Liver (tissue), 9 donors: Measurements from ENCODE around the gene PITPNC1. TPM values are rescaled to one million over a fixed set of nuclear protein-coding genes. Genes with fewer than 3 reads are reported as not detected.

ENCODE experiments used
- DNase-seq: peaks from one replicate; pipeline ENCODE4 v3.0.0-alpha.2; 2017; ENCODE audit warnings: low spot score
- H3K27ac ChIP-seq, 2 donors: one replicate each; pipeline ENCODE4 v1.7.0; 2013; ENCODE audit warnings: inconsistent platforms in 2 of 2, low read length in 2 of 2, control low read depth in 1 of 2, low read depth in 1 of 2, mild to moderate bottlenecking in 1 of 2
- H3K27me3 ChIP-seq, 4 donors: one replicate each; pipeline versions ENCODE4 v1.6.1 to v1.7.0; 2013; ENCODE audit warnings: low read length in 3 of 4, inconsistent platforms in 1 of 4, mild to moderate bottlenecking in 1 of 4, moderate library complexity in 1 of 4; ENCODE audit not compliant: control insufficient read depth in 4 of 4, insufficient read depth in 4 of 4
- H3K36me3 ChIP-seq, 4 donors: one replicate each; pipeline versions ENCODE4 v1.6.1 to v1.7.0; 2013; ENCODE audit warnings: low read length in 3 of 4, mild to moderate bottlenecking in 3 of 4, low read depth in 1 of 4, moderate library complexity in 1 of 4; ENCODE audit not compliant: control insufficient read depth in 4 of 4, insufficient read depth in 3 of 4
- H3K4me1 ChIP-seq, 4 donors: one replicate each; pipeline versions ENCODE4 v1.6.1 to v1.7.0; 2013; ENCODE audit warnings: low read length in 3 of 4, mild to moderate bottlenecking in 3 of 4, moderate library complexity in 1 of 4; ENCODE audit not compliant: control insufficient read depth in 4 of 4, insufficient read depth in 4 of 4
- H3K4me3 ChIP-seq, 3 donors: one replicate each; pipeline versions ENCODE4 v1.6.1 to v1.7.0; 2013; ENCODE audit warnings: low read length in 3 of 3, control low read depth in 1 of 3, low read depth in 1 of 3, mild to moderate bottlenecking in 1 of 3
- H3K9ac ChIP-seq, 2 donors: one replicate each; pipeline ENCODE4 v1.7.0; 2013; ENCODE audit warnings: low read length in 2 of 2, mild to moderate bottlenecking in 2 of 2, moderate library complexity in 2 of 2, control low read depth in 1 of 2, low read depth in 1 of 2
- H3K9me3 ChIP-seq, 4 donors: one replicate each; pipeline versions ENCODE4 v1.6.1 to v1.7.0; 2013; ENCODE audit warnings: low read length in 3 of 4; ENCODE audit not compliant: control insufficient read depth in 4 of 4
- EGR1 ChIP-seq, 2 donors: IDR thresholded peaks; 2 replicates each; pipeline ENCODE4 v1.6.1; 2016 to 2018; ENCODE audit warnings: antibody characterized with exemption in 2 of 2, low read depth in 2 of 2
- FOXA1 ChIP-seq: IDR thresholded peaks from 2 replicates; pipeline ENCODE4 v1.6.1; 2016; ENCODE audit warnings: antibody characterized with exemption
- FOXA2 ChIP-seq: IDR thresholded peaks from 2 replicates; pipeline ENCODE4 v1.6.1; 2016; ENCODE audit warnings: antibody characterized with exemption
- GABPA ChIP-seq, 2 donors: IDR thresholded peaks in 1 of 2; conservative IDR thresholded peaks in 1 of 2; 2 replicates each; pipeline ENCODE4 v1.6.1; 2016; ENCODE audit warnings: antibody characterized with exemption in 2 of 2, mild to moderate bottlenecking in 1 of 2, moderate library complexity in 1 of 2
- HNF4A ChIP-seq, 2 donors: conservative IDR thresholded peaks; 2 replicates each; pipeline ENCODE4 v1.6.1; 2016; ENCODE audit warnings: antibody characterized with exemption in 2 of 2, mild to moderate bottlenecking in 2 of 2
- HNF4G ChIP-seq: IDR thresholded peaks from 2 replicates; pipeline ENCODE4 v1.6.1; 2016; ENCODE audit warnings: antibody characterized with exemption
- NR2F2 ChIP-seq: IDR thresholded peaks from 2 replicates; pipeline ENCODE4 v1.6.1; 2016; ENCODE audit warnings: antibody characterized with exemption
- RAD21 ChIP-seq, 2 donors: IDR thresholded peaks; 2 replicates each; pipeline ENCODE4 v1.6.1; 2016; ENCODE audit warnings: antibody characterized with exemption in 2 of 2, mild to moderate bottlenecking in 2 of 2
- RXRA ChIP-seq, 2 donors: IDR thresholded peaks; 2 replicates each; pipeline ENCODE4 v1.6.1; 2017 to 2018; ENCODE audit warnings: antibody characterized with exemption in 2 of 2, mild to moderate bottlenecking in 1 of 2
- SP1 ChIP-seq: IDR thresholded peaks from 2 replicates; pipeline ENCODE4 v1.6.1; 2018; ENCODE audit warnings: antibody characterized with exemption, mild to moderate bottlenecking
- TAF1 ChIP-seq: conservative IDR thresholded peaks from 2 replicates; pipeline ENCODE4 v1.6.1; 2016; ENCODE audit warnings: antibody characterized with exemption, mild to moderate bottlenecking
- YY1 ChIP-seq: IDR thresholded peaks from 2 replicates; pipeline ENCODE4 v1.6.1; 2016; ENCODE audit warnings: antibody characterized with exemption, mild to moderate bottlenecking
- WGBS: extraction: QIAGEN DNeasy Blood & Tissue Kit; methylation state at CpG from one replicate; pipeline ENCODE4 v1.1.7; 2013; 5-methylcytosine and 5-hydroxymethylcytosine counted together
- polyA plus RNA-seq, 2 donors: library from polyadenylated mRNA; stranded (reverse) in 1 of 2; unstranded in 1 of 2; fragments of 200-250 nt in 1 of 2; fragments of >200 nt in 1 of 2; fragmentation: Nextera tagmentation in 1 of 2; extraction: Ambion mirVana in 1 of 2; gene quantifications; one replicate each; pipeline versions ENCODE4 v1.2.1 to v1.2.3, GENCODE V29; 2013 to 2015
- total RNA-seq, 2 donors: library from RNA; depleted of rRNA; stranded (reverse); fragments of >200 nt; gene quantifications; one replicate each; pipeline ENCODE4 v1.2.3, GENCODE V29; 2014
- TF ChIP-seq, protein P1 (sequence below): IDR thresholded peaks from 2 replicates; pipeline ENCODE4 v1.6.1; 2016; ENCODE audit warnings: antibody characterized with exemption, mild to moderate bottlenecking
- TF ChIP-seq, protein P2 (sequence below): IDR thresholded peaks from 2 replicates; pipeline ENCODE4 v1.6.1; 2016; ENCODE audit warnings: antibody characterized with exemption
- TF ChIP-seq, protein P3 (sequence below): fragments of 150-350 bp; IDR thresholded peaks from 2 replicates; pipeline ENCODE4 v1.5.1; 2017; ENCODE audit warnings: improper control_type of control experiment, low read depth, low read length; ENCODE audit not compliant: missing input control
- TF ChIP-seq, protein P4 (sequence below): IDR thresholded peaks from 2 replicates; pipeline ENCODE4 v1.6.1; 2016; ENCODE audit warnings: antibody characterized with exemption
- TF ChIP-seq, protein P5 (sequence below): IDR thresholded peaks from 2 replicates; pipeline ENCODE4 v1.6.1; 2016; ENCODE audit warnings: antibody characterized with exemption
- donor health status: healthy.
- donor health status: healthy.
- donor health status: healthy.
- donor health status: healthy.
- donor health status: healthy.

PITPNC1 gene
- total and polyA plus RNA-seq, 4 donors = 2.3 to 10.2 (median 5.7) TPM

DNA sequence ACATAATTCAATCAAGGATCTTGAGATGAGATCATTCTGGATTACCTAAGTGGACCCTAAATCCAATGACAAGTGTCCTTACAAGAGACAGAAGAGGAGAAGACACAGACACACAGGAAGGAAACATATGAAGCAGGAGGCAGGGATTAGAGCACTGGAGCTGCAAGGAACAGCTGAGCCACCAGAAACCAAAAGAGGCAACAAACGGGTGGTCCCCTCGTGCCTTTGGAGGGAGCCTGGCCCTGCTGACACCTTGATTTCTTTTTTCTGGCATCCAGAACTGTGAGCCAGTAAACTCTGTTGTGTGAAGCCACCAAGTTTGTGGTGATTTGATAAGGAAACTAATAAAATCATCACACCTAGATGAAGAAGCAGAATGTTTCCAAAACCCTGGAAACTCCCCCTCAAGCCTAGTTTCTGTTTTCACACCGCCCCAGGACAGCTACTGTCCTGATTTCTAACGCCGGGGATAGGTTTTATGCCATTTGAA lies 115.2 kb downstream of the PITPNC1 start:
- Histone ChIP-seq H3K9ac (no peak overlapping the region), H3K36me3 (no peaks in the 10 kb centered on the region), H3K9me3 (no peaks in the 10 kb centered on the region), H3K27ac (no peak overlapping the region), H3K27me3 (no peaks in the 10 kb centered on the region), H3K4me3 (no peak overlapping the region), H3K4me1 (peaks cover 3 to 9% (median 6%) of the 10 kb centered on the region in 4 donors)
- no peak for DNase-seq
- TF ChIP-seq, protein P1, sequence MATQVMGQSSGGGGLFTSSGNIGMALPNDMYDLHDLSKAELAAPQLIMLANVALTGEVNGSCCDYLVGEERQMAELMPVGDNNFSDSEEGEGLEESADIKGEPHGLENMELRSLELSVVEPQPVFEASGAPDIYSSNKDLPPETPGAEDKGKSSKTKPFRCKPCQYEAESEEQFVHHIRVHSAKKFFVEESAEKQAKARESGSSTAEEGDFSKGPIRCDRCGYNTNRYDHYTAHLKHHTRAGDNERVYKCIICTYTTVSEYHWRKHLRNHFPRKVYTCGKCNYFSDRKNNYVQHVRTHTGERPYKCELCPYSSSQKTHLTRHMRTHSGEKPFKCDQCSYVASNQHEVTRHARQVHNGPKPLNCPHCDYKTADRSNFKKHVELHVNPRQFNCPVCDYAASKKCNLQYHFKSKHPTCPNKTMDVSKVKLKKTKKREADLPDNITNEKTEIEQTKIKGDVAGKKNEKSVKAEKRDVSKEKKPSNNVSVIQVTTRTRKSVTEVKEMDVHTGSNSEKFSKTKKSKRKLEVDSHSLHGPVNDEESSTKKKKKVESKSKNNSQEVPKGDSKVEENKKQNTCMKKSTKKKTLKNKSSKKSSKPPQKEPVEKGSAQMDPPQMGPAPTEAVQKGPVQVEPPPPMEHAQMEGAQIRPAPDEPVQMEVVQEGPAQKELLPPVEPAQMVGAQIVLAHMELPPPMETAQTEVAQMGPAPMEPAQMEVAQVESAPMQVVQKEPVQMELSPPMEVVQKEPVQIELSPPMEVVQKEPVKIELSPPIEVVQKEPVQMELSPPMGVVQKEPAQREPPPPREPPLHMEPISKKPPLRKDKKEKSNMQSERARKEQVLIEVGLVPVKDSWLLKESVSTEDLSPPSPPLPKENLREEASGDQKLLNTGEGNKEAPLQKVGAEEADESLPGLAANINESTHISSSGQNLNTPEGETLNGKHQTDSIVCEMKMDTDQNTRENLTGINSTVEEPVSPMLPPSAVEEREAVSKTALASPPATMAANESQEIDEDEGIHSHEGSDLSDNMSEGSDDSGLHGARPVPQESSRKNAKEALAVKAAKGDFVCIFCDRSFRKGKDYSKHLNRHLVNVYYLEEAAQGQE = no peak
- TF ChIP-seq, protein P2, sequence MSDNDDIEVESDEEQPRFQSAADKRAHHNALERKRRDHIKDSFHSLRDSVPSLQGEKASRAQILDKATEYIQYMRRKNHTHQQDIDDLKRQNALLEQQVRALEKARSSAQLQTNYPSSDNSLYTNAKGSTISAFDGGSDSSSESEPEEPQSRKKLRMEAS = no peak
- TF ChIP-seq NR2F2 (no peak), HNF4A (conservative IDR thresholded peaks at IDR 0.05) (no peak), RXRA (IDR thresholded peaks at IDR 0.05) (no peak), RAD21 (IDR thresholded peaks at IDR 0.05) (no peak), EGR1 (IDR thresholded peaks at IDR 0.05; ENCODE audit: low read depth in 2 of 2) (no peak), SP1 (no peak), FOXA1 (no peak), YY1 (no peak), FOXA2 (no peak)
- TF ChIP-seq, protein P3, sequence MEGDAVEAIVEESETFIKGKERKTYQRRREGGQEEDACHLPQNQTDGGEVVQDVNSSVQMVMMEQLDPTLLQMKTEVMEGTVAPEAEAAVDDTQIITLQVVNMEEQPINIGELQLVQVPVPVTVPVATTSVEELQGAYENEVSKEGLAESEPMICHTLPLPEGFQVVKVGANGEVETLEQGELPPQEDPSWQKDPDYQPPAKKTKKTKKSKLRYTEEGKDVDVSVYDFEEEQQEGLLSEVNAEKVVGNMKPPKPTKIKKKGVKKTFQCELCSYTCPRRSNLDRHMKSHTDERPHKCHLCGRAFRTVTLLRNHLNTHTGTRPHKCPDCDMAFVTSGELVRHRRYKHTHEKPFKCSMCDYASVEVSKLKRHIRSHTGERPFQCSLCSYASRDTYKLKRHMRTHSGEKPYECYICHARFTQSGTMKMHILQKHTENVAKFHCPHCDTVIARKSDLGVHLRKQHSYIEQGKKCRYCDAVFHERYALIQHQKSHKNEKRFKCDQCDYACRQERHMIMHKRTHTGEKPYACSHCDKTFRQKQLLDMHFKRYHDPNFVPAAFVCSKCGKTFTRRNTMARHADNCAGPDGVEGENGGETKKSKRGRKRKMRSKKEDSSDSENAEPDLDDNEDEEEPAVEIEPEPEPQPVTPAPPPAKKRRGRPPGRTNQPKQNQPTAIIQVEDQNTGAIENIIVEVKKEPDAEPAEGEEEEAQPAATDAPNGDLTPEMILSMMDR = no peak
- TF ChIP-seq, protein P4, sequence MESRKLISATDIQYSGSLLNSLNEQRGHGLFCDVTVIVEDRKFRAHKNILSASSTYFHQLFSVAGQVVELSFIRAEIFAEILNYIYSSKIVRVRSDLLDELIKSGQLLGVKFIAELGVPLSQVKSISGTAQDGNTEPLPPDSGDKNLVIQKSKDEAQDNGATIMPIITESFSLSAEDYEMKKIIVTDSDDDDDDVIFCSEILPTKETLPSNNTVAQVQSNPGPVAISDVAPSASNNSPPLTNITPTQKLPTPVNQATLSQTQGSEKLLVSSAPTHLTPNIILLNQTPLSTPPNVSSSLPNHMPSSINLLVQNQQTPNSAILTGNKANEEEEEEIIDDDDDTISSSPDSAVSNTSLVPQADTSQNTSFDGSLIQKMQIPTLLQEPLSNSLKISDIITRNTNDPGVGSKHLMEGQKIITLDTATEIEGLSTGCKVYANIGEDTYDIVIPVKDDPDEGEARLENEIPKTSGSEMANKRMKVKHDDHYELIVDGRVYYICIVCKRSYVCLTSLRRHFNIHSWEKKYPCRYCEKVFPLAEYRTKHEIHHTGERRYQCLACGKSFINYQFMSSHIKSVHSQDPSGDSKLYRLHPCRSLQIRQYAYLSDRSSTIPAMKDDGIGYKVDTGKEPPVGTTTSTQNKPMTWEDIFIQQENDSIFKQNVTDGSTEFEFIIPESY = no peak
- WGBS = 77% methylated on average over 5 of the region's 5 CpGs

DNA sequence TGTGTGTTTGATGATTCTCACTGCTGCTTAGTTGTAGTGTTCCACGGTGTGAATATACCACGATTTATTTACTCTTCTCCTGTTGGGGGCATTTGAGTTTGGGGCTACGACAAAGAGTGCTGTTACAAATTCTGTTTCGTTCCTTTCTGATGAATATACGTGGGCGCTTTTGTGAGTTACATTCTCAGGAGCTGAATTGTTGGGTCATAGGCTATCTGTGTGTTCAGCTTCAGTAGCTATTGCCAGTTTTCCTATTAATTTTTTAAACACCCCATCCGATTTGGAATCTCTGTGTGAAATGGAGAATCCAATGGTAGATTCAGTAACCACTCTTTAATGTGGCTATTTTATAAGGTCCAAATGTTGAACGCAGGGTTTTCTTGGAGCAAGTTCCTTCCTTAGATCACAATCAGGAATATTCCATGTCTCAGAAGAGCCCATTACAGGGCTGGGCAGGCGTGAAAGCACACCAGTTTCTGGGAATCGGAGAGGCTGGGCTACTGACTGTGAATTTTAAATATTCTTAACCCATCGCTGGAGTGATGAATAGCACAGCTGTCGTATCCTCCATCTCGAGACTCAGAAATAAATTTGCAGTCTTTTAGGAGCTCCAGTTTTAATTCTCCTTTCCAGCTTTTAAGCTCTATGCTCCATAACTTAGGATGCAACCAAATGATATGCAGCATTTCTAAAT lies 115.9 kb downstream of the PITPNC1 start:
- Histone ChIP-seq H3K4me1 (peaks cover under 1 to 5% (median 1%) of the 10 kb centered on the region in 4 donors), H3K27ac (no peak overlapping the region), H3K4me3 (no peak overlapping the region), H3K27me3 (no peaks in the 10 kb centered on the region), H3K36me3 (no peaks in the 10 kb centered on the region), H3K9me3 (no peaks in the 10 kb centered on the region), H3K9ac (no peak overlapping the region)
- 88% methylated on average over 13 of the region's 13 CpGs for WGBS
- no peak for DNase-seq
- TF ChIP-seq GABPA (IDR thresholded peaks at IDR 0.05 in 1 of 2, conservative IDR thresholded peaks at IDR 0.05 in 1 of 2) = no peak
- TF ChIP-seq YY1 = no peak
- TF ChIP-seq SP1 = no peak
- no peak for TF ChIP-seq FOXA2
- no peak for TF ChIP-seq RXRA (IDR thresholded peaks at IDR 0.05)
- TF ChIP-seq NR2F2 = no peak
- no peak for TF ChIP-seq EGR1 (IDR thresholded peaks at IDR 0.05; ENCODE audit: low read depth in 2 of 2)
- no peak for TF ChIP-seq TAF1
- TF ChIP-seq, protein P5, sequence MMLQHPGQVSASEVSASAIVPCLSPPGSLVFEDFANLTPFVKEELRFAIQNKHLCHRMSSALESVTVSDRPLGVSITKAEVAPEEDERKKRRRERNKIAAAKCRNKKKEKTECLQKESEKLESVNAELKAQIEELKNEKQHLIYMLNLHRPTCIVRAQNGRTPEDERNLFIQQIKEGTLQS = no peak
- TF ChIP-seq HNF4A (conservative IDR thresholded peaks at IDR 0.05) = no peak
- TF ChIP-seq HNF4G = no peak
- TF ChIP-seq, protein P3 = no peak
